Measurements from ENCODE around the gene MPI.

Gene MPI

GRCh38 chr15:74937590-74938371, 47.9 kb downstream of the MPI start, which contains the start of gene COX5A:
TSS of gene COX5A (minus strand) at chr15:74938073. CDS start at chr15:74938014, 59 bp downstream.
- peak; percentile 87 to 90 for DNase-seq

GRCh38 chr15:74950078-74950908, 60.5 kb downstream of the MPI start:
- peak; percentile 76 to 85 for DNase-seq

GRCh38 chr15:74951006-74951405, 61.2 kb downstream of the MPI start:
- DNase-seq = no peak

All from activated CD4-positive, alpha-beta T cell treated with anti-CD3 and anti-CD28 coated beads, Interleukin-2, amount 50 U/mL, for 4 hours (primary cell).